HEK293 (cell line): ENCODE data around the gene CMC1.
A peak's percentile ranks its signal among the peaks of the same experiment; 100 is the strongest.

Experiments used
- CTCF ChIA-PET: fragments of 350-600 bp; formaldehyde crosslinking; extraction: SDS; loops from one replicate; lab custom pipeline; 2021; ENCODE audit warnings: antibody characterized with exemption; lab: Yijun Ruan, JAX
- POLR2A ChIA-PET: fragments of 300-600 bp; formaldehyde crosslinking; extraction: SDS; loops from one replicate; lab custom pipeline; 2020; ENCODE audit warnings: antibody characterized with exemption, inconsistent platforms; lab: Yijun Ruan, JAX
- H3K27ac ChIP-seq: fragments of 200-500 bp; sonication (Bioruptor generic); 2 replicates; pipeline ENCODE4 v1.5.1; 2014; ENCODE audit warnings: low read depth, low read length, control low read depth, inconsistent platforms; ENCODE audit errors: extremely low read depth
- H3K36me3 ChIP-seq, 2 experiments: fragments of 200-500 bp in 1 of 2; sonication (Bioruptor generic) in 1 of 2; 1 replicate in 1 of 2; 2 replicates in 1 of 2; pipeline ENCODE4 v1.5.1; 2014 to 2017; ENCODE audit warnings: inconsistent platforms in 2 of 2, low read length in 2 of 2; ENCODE audit not compliant: control insufficient read depth in 2 of 2, insufficient read depth in 1 of 2
- H3K4me1 ChIP-seq: fragments of 200-500 bp; sonication (Bioruptor generic); 2 replicates; pipeline ENCODE4 v1.5.1; 2014; ENCODE audit warnings: mild to moderate bottlenecking, low read length, inconsistent platforms; ENCODE audit not compliant: control insufficient read depth, insufficient read depth
- H3K4me3 ChIP-seq: 2 replicates; pipeline ENCODE4 v1.5.1; 2011; ENCODE audit warnings: low read depth, mild to moderate bottlenecking, control low read depth, low read length, moderate library complexity
- H3K9me3 ChIP-seq: fragments of 200-500 bp; sonication (Bioruptor generic); 2 replicates; pipeline ENCODE4 v1.5.1; 2014; ENCODE audit warnings: low read depth, low read length, inconsistent platforms; ENCODE audit not compliant: control insufficient read depth, insufficient read depth
- BCL6B ChIP-seq: fragments of 450-650 bp; formaldehyde crosslinking; IDR thresholded peaks from 2 replicates; pipeline ENCODE4 v1.5.1; 2017; ENCODE audit warnings: missing biosample characterization, missing genetic modification characterization
- HOXC10 ChIP-seq: sonication (generic); formaldehyde crosslinking; IDR thresholded peaks from 2 replicates; pipeline ENCODE4 v1.8.1; 2023; ENCODE audit warnings: mild to moderate bottlenecking, missing genetic modification reagents
- PRDM1 ChIP-seq: fragments of 450-650 bp; formaldehyde crosslinking; IDR thresholded peaks from 2 replicates; pipeline ENCODE4; 2016; ENCODE audit warnings: missing biosample characterization, missing genetic modification characterization
- REPIN1 ChIP-seq: fragments of 450-650 bp; formaldehyde crosslinking; IDR thresholded peaks from 2 replicates; pipeline ENCODE4 v1.5.1; 2017; ENCODE audit warnings: missing biosample characterization, missing genetic modification characterization, low read depth
- SCRT1 ChIP-seq: fragments of 450-650 bp; formaldehyde crosslinking; IDR thresholded peaks from 2 replicates; pipeline ENCODE4 v1.5.1; 2016; ENCODE audit warnings: missing biosample characterization, missing genetic modification characterization, borderline replicate concordance
- TCF7L2 ChIP-seq: IDR thresholded peaks from 2 replicates; pipeline ENCODE4 v1.6.1; 2011; ENCODE audit warnings: low read depth, mild to moderate bottlenecking, inconsistent platforms, low read length, moderate library complexity, borderline replicate concordance
- YY2 ChIP-seq: fragments of 450-650 bp; formaldehyde crosslinking; IDR thresholded peaks from 2 replicates; pipeline ENCODE4 v1.5.1; 2016; ENCODE audit warnings: missing biosample characterization, missing genetic modification characterization
- ZFHX2 ChIP-seq: fragments of 450-650 bp; formaldehyde crosslinking; conservative IDR thresholded peaks from 2 replicates; pipeline ENCODE4 v1.5.1; 2016; ENCODE audit warnings: missing biosample characterization, missing genetic modification characterization
- ZFP3 ChIP-seq: fragments of 450-650 bp; formaldehyde crosslinking; IDR thresholded peaks from 2 replicates; pipeline ENCODE4 v1.5.1; 2016; ENCODE audit warnings: low read depth, missing biosample characterization, missing genetic modification characterization
- ZNF112 ChIP-seq: fragments of 450-650 bp; formaldehyde crosslinking; IDR thresholded peaks from 2 replicates; pipeline ENCODE4 v1.5.0; 2017; ENCODE audit warnings: missing biosample characterization, missing genetic modification characterization
- ZNF174 ChIP-seq: fragments of 450-650 bp; formaldehyde crosslinking; IDR thresholded peaks from 2 replicates; pipeline ENCODE4 v1.5.0; 2017; ENCODE audit warnings: missing biosample characterization, mild to moderate bottlenecking, missing genetic modification characterization
- ZNF19 ChIP-seq: fragments of 450-650 bp; formaldehyde crosslinking; IDR thresholded peaks from 2 replicates; pipeline ENCODE4; 2016; ENCODE audit warnings: missing biosample characterization, missing genetic modification characterization, low read depth
- ZNF302 ChIP-seq: fragments of 450-650 bp; formaldehyde crosslinking; IDR thresholded peaks from 2 replicates; pipeline ENCODE4 v1.5.1; 2016; ENCODE audit warnings: missing biosample characterization, missing genetic modification characterization, low read depth
- ZNF335 ChIP-seq: fragments of 450-650 bp; formaldehyde crosslinking; conservative IDR thresholded peaks from 2 replicates; pipeline ENCODE4 v1.5.1; 2016; ENCODE audit warnings: missing biosample characterization, missing genetic modification characterization
- ZNF391 ChIP-seq: fragments of 450-650 bp; formaldehyde crosslinking; IDR thresholded peaks from 2 replicates; pipeline ENCODE4 v1.5.1; 2016; ENCODE audit warnings: low read depth, missing biosample characterization, missing genetic modification characterization, borderline replicate concordance
- ZNF423 ChIP-seq: fragments of 450-650 bp; formaldehyde crosslinking; IDR thresholded peaks from 2 replicates; pipeline ENCODE4 v1.5.1; 2016; ENCODE audit warnings: missing biosample characterization, missing genetic modification characterization
- ZNF433 ChIP-seq: fragments of 450-650 bp; formaldehyde crosslinking; IDR thresholded peaks from 2 replicates; pipeline ENCODE4 v1.5.1; 2016; ENCODE audit warnings: missing biosample characterization, missing genetic modification characterization, low read depth
- ZNF48 ChIP-seq: fragments of 450-650 bp; formaldehyde crosslinking; IDR thresholded peaks from 2 replicates; pipeline ENCODE4 v1.5.1; 2016; ENCODE audit warnings: missing biosample characterization, missing genetic modification characterization
- ZNF660 ChIP-seq: fragments of 450-650 bp; IDR thresholded peaks from 2 replicates; pipeline ENCODE4 v1.5.1; 2018; ENCODE audit warnings: missing biosample characterization, mild to moderate bottlenecking, missing genetic modification characterization
- ZNF664 ChIP-seq: fragments of 450-650 bp; formaldehyde crosslinking; IDR thresholded peaks from 2 replicates; pipeline ENCODE4 v1.5.1; 2016; ENCODE audit warnings: missing biosample characterization, missing genetic modification characterization
- ZNF670 ChIP-seq: fragments of 450-650 bp; formaldehyde crosslinking; IDR thresholded peaks from 2 replicates; pipeline ENCODE4 v1.5.1; 2016; ENCODE audit warnings: missing biosample characterization, missing genetic modification characterization, low read depth
- ZNF76 ChIP-seq: fragments of 450-650 bp; formaldehyde crosslinking; IDR thresholded peaks from 2 replicates; pipeline ENCODE4; 2016; ENCODE audit warnings: low read depth, missing biosample characterization, missing genetic modification characterization, borderline replicate concordance
- ZNF837 ChIP-seq: fragments of 450-650 bp; formaldehyde crosslinking; IDR thresholded peaks from 2 replicates; pipeline ENCODE4 v1.5.1; 2016; ENCODE audit warnings: missing biosample characterization, missing genetic modification characterization
- TF ChIP-seq, protein P1 (sequence below): fragments of 450-650 bp; formaldehyde crosslinking; IDR thresholded peaks from 2 replicates; pipeline ENCODE4 v1.5.1; 2017; ENCODE audit warnings: missing biosample characterization, mild to moderate bottlenecking, missing genetic modification characterization, moderate library complexity
- TF ChIP-seq, protein P2 (sequence below): fragments of 450-650 bp; formaldehyde crosslinking; IDR thresholded peaks from 2 replicates; pipeline ENCODE4 v1.5.1; 2017; ENCODE audit warnings: missing biosample characterization, missing genetic modification characterization
- TF ChIP-seq, protein P3 (sequence below): fragments of 450-650 bp; formaldehyde crosslinking; IDR thresholded peaks from 2 replicates; pipeline ENCODE4 v1.5.1; 2017; ENCODE audit warnings: missing biosample characterization, missing genetic modification characterization
- TF ChIP-seq, protein P4 (sequence below): fragments of 450-650 bp; formaldehyde crosslinking; IDR thresholded peaks from 2 replicates; pipeline ENCODE4 v1.5.1; 2016; ENCODE audit warnings: missing biosample characterization, missing genetic modification characterization

The CMC1 gene

GRCh38 chr3:28347374-28348264, 106.2 kb downstream of the CMC1 start:
- no peaks in the 10 kb centered on the region for H3K4me1 ChIP-seq
- H3K9me3 ChIP-seq, result no peaks in the 10 kb centered on the region
- ChIA-PET CTCF (no interaction called here), POLR2A (interaction anchor here (0.6 kb wide), 1 partner anchor 672 kb away, joined by 3 read pairs; no protein-coding TSS in a partner anchor)
- TF ChIP-seq ZNF664 (tag by site-specific recombination), result peak; percentile 78; the same call in 1 of the 2 replicates
- TF ChIP-seq ZNF112, result no peak
- 0 out of 2 replicates have a peak, but pooled peaks have one; percentile 22 for TF ChIP-seq PRDM1 (tag by site-specific recombination)
- peak overlapping the region; percentile 91 for H3K4me3 ChIP-seq
- no peaks in the 10 kb centered on the region for H3K36me3 ChIP-seq
- peak overlapping the region; percentile 89 for H3K27ac ChIP-seq

GRCh38 chr3:28348265-28348628, 106.8 kb downstream of the CMC1 start:
- no peaks in the 10 kb centered on the region for H3K4me1 ChIP-seq
- H3K9me3 ChIP-seq, result no peaks in the 10 kb centered on the region
- ChIA-PET CTCF (interaction anchor here (0.6 to 0.7 kb wide), 2 partner anchors 27 to 505 kb away, joined by 3 to 5 read pairs; no protein-coding TSS in a partner anchor), POLR2A (interaction anchor here (0.6 to 1.7 kb wide), 4 partner anchors 10 to 673 kb away, joined by 3 to 5 read pairs (median 4); partner anchors contain the start of gene CMC1)
- peak overlapping the region; percentile 89 for H3K27ac ChIP-seq
- peak overlapping the region; percentile 91 for H3K4me3 ChIP-seq
- no peaks in the 10 kb centered on the region for H3K36me3 ChIP-seq
- TF ChIP-seq BCL6B (tag by site-specific recombination), result no peak
- TF ChIP-seq ZNF423 (tag by site-specific recombination), result no peak
- TF ChIP-seq ZNF335 (tag by site-specific recombination), result peak; percentile 91
- TF ChIP-seq YY2 (tag by site-specific recombination), result no peak
- TF ChIP-seq ZNF837, result no peak
- no peak for TF ChIP-seq ZFP3 (tag by site-specific recombination)
- TF ChIP-seq ZNF433 (tag by site-specific recombination), result no peak
- TF ChIP-seq ZNF660, result no peak
- no peak; the same call in 1 of the 2 replicates for TF ChIP-seq ZFHX2
- TF ChIP-seq, protein P1, sequence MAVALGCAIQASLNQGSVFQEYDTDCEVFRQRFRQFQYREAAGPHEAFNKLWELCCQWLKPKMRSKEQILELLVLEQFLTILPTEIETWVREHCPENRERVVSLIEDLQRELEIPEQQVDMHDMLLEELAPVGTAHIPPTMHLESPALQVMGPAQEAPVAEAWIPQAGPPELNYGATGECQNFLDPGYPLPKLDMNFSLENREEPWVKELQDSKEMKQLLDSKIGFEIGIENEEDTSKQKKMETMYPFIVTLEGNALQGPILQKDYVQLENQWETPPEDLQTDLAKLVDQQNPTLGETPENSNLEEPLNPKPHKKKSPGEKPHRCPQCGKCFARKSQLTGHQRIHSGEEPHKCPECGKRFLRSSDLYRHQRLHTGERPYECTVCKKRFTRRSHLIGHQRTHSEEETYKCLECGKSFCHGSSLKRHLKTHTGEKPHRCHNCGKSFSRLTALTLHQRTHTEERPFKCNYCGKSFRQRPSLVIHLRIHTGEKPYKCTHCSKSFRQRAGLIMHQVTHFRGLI (tag by site-specific recombination), result peak; percentile 64; the same call in 1 of the 2 replicates
- TF ChIP-seq, protein P2, sequence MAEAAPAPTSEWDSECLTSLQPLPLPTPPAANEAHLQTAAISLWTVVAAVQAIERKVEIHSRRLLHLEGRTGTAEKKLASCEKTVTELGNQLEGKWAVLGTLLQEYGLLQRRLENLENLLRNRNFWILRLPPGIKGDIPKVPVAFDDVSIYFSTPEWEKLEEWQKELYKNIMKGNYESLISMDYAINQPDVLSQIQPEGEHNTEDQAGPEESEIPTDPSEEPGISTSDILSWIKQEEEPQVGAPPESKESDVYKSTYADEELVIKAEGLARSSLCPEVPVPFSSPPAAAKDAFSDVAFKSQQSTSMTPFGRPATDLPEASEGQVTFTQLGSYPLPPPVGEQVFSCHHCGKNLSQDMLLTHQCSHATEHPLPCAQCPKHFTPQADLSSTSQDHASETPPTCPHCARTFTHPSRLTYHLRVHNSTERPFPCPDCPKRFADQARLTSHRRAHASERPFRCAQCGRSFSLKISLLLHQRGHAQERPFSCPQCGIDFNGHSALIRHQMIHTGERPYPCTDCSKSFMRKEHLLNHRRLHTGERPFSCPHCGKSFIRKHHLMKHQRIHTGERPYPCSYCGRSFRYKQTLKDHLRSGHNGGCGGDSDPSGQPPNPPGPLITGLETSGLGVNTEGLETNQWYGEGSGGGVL (tag by site-specific recombination), result peak; percentile 76
- TF ChIP-seq ZNF670 (tag by site-specific recombination), result no peak
- TF ChIP-seq ZNF76 (tag by site-specific recombination), result no peak
- no peak for TF ChIP-seq SCRT1 (tag by site-specific recombination)
- TF ChIP-seq ZNF302, result no peak
- TF ChIP-seq, protein P3, sequence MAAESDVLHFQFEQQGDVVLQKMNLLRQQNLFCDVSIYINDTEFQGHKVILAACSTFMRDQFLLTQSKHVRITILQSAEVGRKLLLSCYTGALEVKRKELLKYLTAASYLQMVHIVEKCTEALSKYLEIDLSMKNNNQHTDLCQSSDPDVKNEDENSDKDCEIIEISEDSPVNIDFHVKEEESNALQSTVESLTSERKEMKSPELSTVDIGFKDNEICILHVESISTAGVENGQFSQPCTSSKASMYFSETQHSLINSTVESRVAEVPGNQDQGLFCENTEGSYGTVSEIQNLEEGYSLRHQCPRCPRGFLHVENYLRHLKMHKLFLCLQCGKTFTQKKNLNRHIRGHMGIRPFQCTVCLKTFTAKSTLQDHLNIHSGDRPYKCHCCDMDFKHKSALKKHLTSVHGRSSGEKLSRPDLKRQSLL, result no peak
- no peak for TF ChIP-seq TCF7L2
- TF ChIP-seq ZNF19 (tag by site-specific recombination), result no peak
- no peak for TF ChIP-seq REPIN1 (tag by site-specific recombination)
- TF ChIP-seq ZNF48, result no peak
- TF ChIP-seq PRDM1 (tag by site-specific recombination), result peak; percentile 49; the same call in 1 of the 2 replicates
- TF ChIP-seq, protein P4, sequence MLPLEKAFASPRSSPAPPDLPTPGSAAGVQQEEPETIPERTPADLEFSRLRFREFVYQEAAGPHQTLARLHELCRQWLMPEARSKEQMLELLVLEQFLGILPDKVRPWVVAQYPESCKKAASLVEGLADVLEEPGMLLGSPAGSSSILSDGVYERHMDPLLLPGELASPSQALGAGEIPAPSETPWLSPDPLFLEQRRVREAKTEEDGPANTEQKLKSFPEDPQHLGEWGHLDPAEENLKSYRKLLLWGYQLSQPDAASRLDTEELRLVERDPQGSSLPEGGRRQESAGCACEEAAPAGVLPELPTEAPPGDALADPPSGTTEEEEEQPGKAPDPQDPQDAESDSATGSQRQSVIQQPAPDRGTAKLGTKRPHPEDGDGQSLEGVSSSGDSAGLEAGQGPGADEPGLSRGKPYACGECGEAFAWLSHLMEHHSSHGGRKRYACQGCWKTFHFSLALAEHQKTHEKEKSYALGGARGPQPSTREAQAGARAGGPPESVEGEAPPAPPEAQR (tag by site-specific recombination), result no peak
- TF ChIP-seq HOXC10, result no peak
- TF ChIP-seq ZNF174 (tag by site-specific recombination), result no peak
- no peak for TF ChIP-seq ZNF391 (tag by site-specific recombination)
